OCI-LY3 (cell line): ENCODE measurements around the gene XPO1.

ENCODE experiments used
- EZH2phosphoT487 ChIP-seq: fragments of 200-600 bp; shearing (Covaris generic); IDR thresholded peaks from 2 replicates; pipeline ENCODE4 v1.6.1; 2018; ENCODE audit warnings: antibody characterized with exemption, mixed run types, low read depth
- TF ChIP-seq, protein P1 (sequence below): fragments of 200-600, 300-600 bp; sonication (generic); IDR thresholded peaks from 2 replicates; pipeline ENCODE4 v1.5.1; 2014; ENCODE audit warnings: antibody characterized with exemption, low read length, low read depth

- TF ChIP-seq, protein P1, sequence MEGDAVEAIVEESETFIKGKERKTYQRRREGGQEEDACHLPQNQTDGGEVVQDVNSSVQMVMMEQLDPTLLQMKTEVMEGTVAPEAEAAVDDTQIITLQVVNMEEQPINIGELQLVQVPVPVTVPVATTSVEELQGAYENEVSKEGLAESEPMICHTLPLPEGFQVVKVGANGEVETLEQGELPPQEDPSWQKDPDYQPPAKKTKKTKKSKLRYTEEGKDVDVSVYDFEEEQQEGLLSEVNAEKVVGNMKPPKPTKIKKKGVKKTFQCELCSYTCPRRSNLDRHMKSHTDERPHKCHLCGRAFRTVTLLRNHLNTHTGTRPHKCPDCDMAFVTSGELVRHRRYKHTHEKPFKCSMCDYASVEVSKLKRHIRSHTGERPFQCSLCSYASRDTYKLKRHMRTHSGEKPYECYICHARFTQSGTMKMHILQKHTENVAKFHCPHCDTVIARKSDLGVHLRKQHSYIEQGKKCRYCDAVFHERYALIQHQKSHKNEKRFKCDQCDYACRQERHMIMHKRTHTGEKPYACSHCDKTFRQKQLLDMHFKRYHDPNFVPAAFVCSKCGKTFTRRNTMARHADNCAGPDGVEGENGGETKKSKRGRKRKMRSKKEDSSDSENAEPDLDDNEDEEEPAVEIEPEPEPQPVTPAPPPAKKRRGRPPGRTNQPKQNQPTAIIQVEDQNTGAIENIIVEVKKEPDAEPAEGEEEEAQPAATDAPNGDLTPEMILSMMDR, result no peak
- TF ChIP-seq EZH2phosphoT487, result no peak
Observed at GRCh38 chr2:61530749-61531148, 7.4 kb downstream of the XPO1 start.
